OCI-LY1 (cell line): ENCODE data around the gene NPTX2.
"Not testable (repeated sequence)": the region's sequence is repeated elsewhere in the genome, so short reads cannot be mapped to it uniquely, and the experiment has no call there.

Experiments used
- H2AFZ ChIP-seq: fragments of 200-600 bp; sonication (generic), shearing (Covaris generic); 2 replicates; pipeline ENCODE4 v1.6.0; 2014; ENCODE audit warnings: antibody characterized with exemption, mild to moderate bottlenecking, low read length
- H3F3A ChIP-seq: fragments of 200-600 bp; sonication (generic), shearing (Covaris generic); 2 replicates; pipeline ENCODE4 v1.6.0; 2014; ENCODE audit warnings: mild to moderate bottlenecking, antibody characterized with exemption, low read length, moderate library complexity; ENCODE audit not compliant: insufficient read depth
- H3K27ac ChIP-seq: fragments of 200-600 bp; sonication (generic); 2 replicates; pipeline ENCODE4 v1.5.1; 2014; ENCODE audit warnings: low read length, mixed run types, mild to moderate bottlenecking, low read depth; ENCODE audit not compliant: poor library complexity, severe bottlenecking
- H3K27me3 ChIP-seq: fragments of 200-600 bp; sonication (generic); 2 replicates; pipeline ENCODE4 v1.6.0; 2014; ENCODE audit warnings: antibody characterized with exemption, mild to moderate bottlenecking, low read length, moderate library complexity; ENCODE audit not compliant: insufficient read depth
- H3K36me3 ChIP-seq: fragments of 200-600 bp; sonication (generic); 2 replicates; pipeline ENCODE4 v1.6.1; 2014; ENCODE audit warnings: mild to moderate bottlenecking, antibody characterized with exemption, low read length, moderate library complexity, mixed read lengths; ENCODE audit not compliant: insufficient read depth
- H3K4me1 ChIP-seq: fragments of 200-600 bp; sonication (generic); 2 replicates; pipeline ENCODE4 v1.5.1; 2014; ENCODE audit warnings: mild to moderate bottlenecking, low read length, moderate library complexity; ENCODE audit not compliant: insufficient read depth, severe bottlenecking
- H3K4me2 ChIP-seq: fragments of 200-600 bp; sonication (generic), shearing (Covaris generic); 2 replicates; pipeline ENCODE4 v1.6.1; 2014; ENCODE audit warnings: low read length
- H3K4me3 ChIP-seq: fragments of 200-600 bp; sonication (generic); 2 replicates; pipeline ENCODE4 v1.5.1; 2014; ENCODE audit warnings: low read length, low read depth, mild to moderate bottlenecking, mixed read lengths; ENCODE audit not compliant: poor library complexity, severe bottlenecking
- H3K79me2 ChIP-seq: fragments of 200-600 bp; shearing (Covaris generic); 2 replicates; pipeline ENCODE4 v1.6.1; 2016; ENCODE audit warnings: mixed run types, low read length, mixed read lengths; ENCODE audit not compliant: insufficient read depth
- H3K9ac ChIP-seq: fragments of 200-600 bp; sonication (generic), shearing (Covaris generic); 2 replicates; pipeline ENCODE4 v1.6.1; 2014; ENCODE audit warnings: mild to moderate bottlenecking, low read length, mixed read lengths
- H3K9me2 ChIP-seq: fragments of 200-600 bp; sonication (generic), shearing (Covaris generic); 2 replicates; pipeline ENCODE4 v1.6.1; 2014; ENCODE audit warnings: low read depth, mild to moderate bottlenecking, low read length, mixed read lengths
- H3K9me3 ChIP-seq: fragments of 200-600 bp; shearing (Covaris generic); 2 replicates; pipeline ENCODE4 v1.6.1; 2014; ENCODE audit warnings: low read length, mixed read lengths
- H4K20me1 ChIP-seq: fragments of 200-600 bp; sonication (generic), shearing (Covaris generic); 2 replicates; pipeline ENCODE4 v1.6.0; 2016; ENCODE audit warnings: mild to moderate bottlenecking, low read length; ENCODE audit not compliant: insufficient read depth
- CTCF ChIP-seq: fragments of 200-600 bp; sonication (generic), shearing (Covaris generic); IDR thresholded peaks from 2 replicates; pipeline ENCODE4 v1.5.1; 2017; ENCODE audit warnings: mild to moderate bottlenecking, antibody characterized with exemption, low read length, moderate library complexity, mixed read lengths
- EZH2 ChIP-seq: fragments of 200-600 bp; sonication (generic), shearing (Covaris generic); IDR thresholded peaks from 2 replicates; pipeline ENCODE4 v1.8.0; 2017; ENCODE audit warnings: borderline replicate concordance, mixed run types, mild to moderate bottlenecking, antibody characterized with exemption, low read length, moderate library complexity, mixed read lengths

Gene NPTX2

GRCh38 chr7:98569691-98570337 is 47.3 kb upstream of the NPTX2 start:
- TF ChIP-seq CTCF (no peak), EZH2 (no peak)
- peaks cover 15% of the 10 kb centered on the region; the same call in 1 of the 2 replicates for H3K27me3 ChIP-seq
- H2AFZ ChIP-seq, result no peak overlapping the region
- H3K9me2 ChIP-seq, result no peaks in the 10 kb centered on the region
- no peaks in the 10 kb centered on the region for H4K20me1 ChIP-seq
- H3K4me3 ChIP-seq, result no peak overlapping the region
- no peaks in the 10 kb centered on the region for H3F3A ChIP-seq
- no peaks in the 10 kb centered on the region for H3K79me2 ChIP-seq
- H3K4me2 ChIP-seq, result no peak overlapping the region
- no peaks in the 10 kb centered on the region for H3K4me1 ChIP-seq
- H3K9ac ChIP-seq, result no peak overlapping the region
- no peak overlapping the region for H3K27ac ChIP-seq
- H3K9me3 ChIP-seq, result no peaks in the 10 kb centered on the region; the same call in 1 of the 2 replicates
- no peaks in the 10 kb centered on the region; the same call in 1 of the 2 replicates for H3K36me3 ChIP-seq

DNA sequence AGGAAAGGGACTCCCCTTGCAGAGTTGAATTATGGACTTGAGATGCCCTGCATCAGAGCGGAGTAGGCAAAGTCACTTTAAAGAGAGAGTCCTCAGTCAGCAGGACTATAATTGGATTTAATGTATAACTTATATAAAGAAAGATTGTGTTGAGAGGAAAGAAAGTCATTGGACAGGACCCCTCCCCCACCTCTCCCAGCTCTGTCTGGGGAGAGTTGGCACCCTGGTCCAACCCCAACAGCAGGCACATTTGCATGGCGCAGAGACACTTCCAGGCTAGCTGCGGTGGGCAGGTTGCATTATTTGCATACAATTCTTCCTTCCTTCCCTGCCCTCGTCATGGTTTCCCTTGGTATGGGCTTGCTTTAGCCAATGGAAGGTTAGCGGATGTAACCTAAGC is 46.1 kb upstream of the NPTX2 start:
- H3K27me3 ChIP-seq, result peaks cover 5% of the 10 kb centered on the region; the same call in 1 of the 2 replicates
- no peak overlapping the region for H3K4me3 ChIP-seq
- H2AFZ ChIP-seq, result no peak overlapping the region
- H3K9me3 ChIP-seq, result peaks cover 5% of the 10 kb centered on the region
- H3K4me2 ChIP-seq, result no peak overlapping the region
- H4K20me1 ChIP-seq, result no peaks in the 10 kb centered on the region
- H3F3A ChIP-seq, result no peaks in the 10 kb centered on the region
- H3K9me2 ChIP-seq, result no peaks in the 10 kb centered on the region
- no peak overlapping the region for H3K9ac ChIP-seq
- TF ChIP-seq CTCF, result no peak
- TF ChIP-seq EZH2, result no peak
- no peaks in the 10 kb centered on the region for H3K4me1 ChIP-seq
- no peaks in the 10 kb centered on the region for H3K79me2 ChIP-seq
- no peaks in the 10 kb centered on the region; the same call in 1 of the 2 replicates for H3K36me3 ChIP-seq
- H3K27ac ChIP-seq, result no peak overlapping the region

- no peak for TF ChIP-seq EZH2
- no peak for TF ChIP-seq CTCF
- Histone ChIP-seq H3K9me2 (no peaks in the 10 kb centered on the region), H3K27me3 (peaks cover 5% of the 10 kb centered on the region; the same call in 1 of the 2 replicates), H3K27ac (no peak overlapping the region), H3K4me3 (no peak overlapping the region), H3K4me1 (no peaks in the 10 kb centered on the region), H3K79me2 (no peaks in the 10 kb centered on the region), H4K20me1 (no peaks in the 10 kb centered on the region), H3K36me3 (no peaks in the 10 kb centered on the region; the same call in 1 of the 2 replicates), H3K4me2 (no peak overlapping the region), H2AFZ (no peak overlapping the region), H3F3A (no peaks in the 10 kb centered on the region), H3K9ac (no peak overlapping the region), H3K9me3 (peaks cover 9% of the 10 kb centered on the region)
Observed at GRCh38 chr7:98571986-98572385, 45.1 kb upstream of the NPTX2 start.

- not testable (repeated sequence) for H3K9me2 ChIP-seq, H4K20me1 ChIP-seq, H3K4me3 ChIP-seq, H3K36me3 ChIP-seq, H3K27me3 ChIP-seq, H3K4me2 ChIP-seq, H3K27ac ChIP-seq, H2AFZ ChIP-seq, H3K79me2 ChIP-seq, H3F3A ChIP-seq, H3K4me1 ChIP-seq, H3K9ac ChIP-seq, H3K9me3 ChIP-seq
Observed at GRCh38 chr7:98572716-98573115, 44.4 kb upstream of the NPTX2 start.
